GM12892 (cell line): ENCODE results near the gene SLC6A3.

Experiments
- POLR2A ChIP-seq: IDR thresholded peaks from 2 replicates; pipeline ENCODE4 v1.6.1; 2011; ENCODE audit warnings: low read depth, low read length, control low read depth
- POLR2AphosphoS5 ChIP-seq: IDR thresholded peaks from 2 replicates; pipeline ENCODE4 v1.6.1; 2011; ENCODE audit warnings: low read depth, low read length, control low read depth

DNA sequence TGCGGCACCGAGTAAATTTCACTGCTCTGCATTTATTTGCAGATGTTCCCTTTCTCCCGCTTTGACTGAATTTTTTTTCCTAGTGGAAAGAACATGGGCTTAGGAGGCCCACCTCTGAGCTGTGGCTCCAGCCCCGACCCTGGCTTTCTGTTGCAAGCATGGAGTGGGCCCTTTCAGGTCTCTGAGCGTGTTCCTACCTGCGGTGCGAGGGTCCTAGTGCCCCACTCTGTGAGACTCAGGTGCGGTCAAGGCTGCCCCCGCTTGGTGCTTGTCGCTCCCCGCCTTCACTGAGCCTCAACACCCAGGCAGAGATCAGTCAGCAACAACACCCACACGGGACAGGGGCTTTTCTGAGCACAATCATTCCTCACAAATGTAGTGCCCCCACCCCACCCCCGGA lies 32.0 kb downstream of the SLC6A3 start:
- TF ChIP-seq POLR2A, result no peak
- no peak for TF ChIP-seq POLR2AphosphoS5
